ENCODE measurements around the gene PTPRD. TPM values are rescaled to one million over a fixed set of nuclear protein-coding genes. Genes with fewer than 3 reads are reported as not detected.

Gene PTPRD
- total RNA-seq, 2 experiments from 2014 or later, result not detected

DNA sequence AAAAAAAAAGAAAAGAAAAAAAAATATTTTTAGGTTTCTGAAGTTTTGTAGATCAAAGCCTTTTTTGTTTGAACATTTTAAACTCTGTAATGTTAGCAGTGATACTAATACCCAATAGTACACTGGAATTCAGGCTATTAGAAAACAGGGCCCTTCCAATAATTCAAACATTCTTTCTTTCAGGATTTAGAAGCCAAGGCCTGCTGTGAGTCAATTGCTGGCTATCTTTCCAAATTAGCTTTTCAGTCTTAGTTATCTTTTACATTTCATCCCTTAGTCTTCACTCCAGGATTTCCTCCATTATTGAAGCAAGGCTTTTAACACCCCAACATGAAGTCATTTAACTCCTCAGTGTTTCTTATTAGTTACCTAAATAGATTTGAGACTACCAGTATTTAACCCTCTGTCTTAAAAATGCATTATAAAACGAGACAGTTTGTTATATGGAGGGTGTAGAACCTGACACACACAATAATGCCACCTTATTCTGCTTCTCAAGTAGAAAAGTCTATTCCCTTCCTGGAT, 1861.3 kb downstream of the PTPRD start:
- H3K4me1 Mint-ChIP-seq (ENCODE audit: low read depth), result no peaks in the 10 kb centered on the region
- H3K9me3 Mint-ChIP-seq, result no peaks in the 10 kb centered on the region
- CTCF ChIA-PET, result no interaction called here
- DNase-seq, result no peak
- H3K4me3 Mint-ChIP-seq, result no peak overlapping the region
- H3K36me3 Mint-ChIP-seq (ENCODE audit: low read depth), result no peaks in the 10 kb centered on the region
- H3K27me3 Mint-ChIP-seq (ENCODE audit: low read depth), result peaks cover 2% of the 10 kb centered on the region
- no peak overlapping the region for H3K27ac Mint-ChIP-seq
- intact Hi-C loops (cut with micrococcal nuclease), result no loop called here

DNA sequence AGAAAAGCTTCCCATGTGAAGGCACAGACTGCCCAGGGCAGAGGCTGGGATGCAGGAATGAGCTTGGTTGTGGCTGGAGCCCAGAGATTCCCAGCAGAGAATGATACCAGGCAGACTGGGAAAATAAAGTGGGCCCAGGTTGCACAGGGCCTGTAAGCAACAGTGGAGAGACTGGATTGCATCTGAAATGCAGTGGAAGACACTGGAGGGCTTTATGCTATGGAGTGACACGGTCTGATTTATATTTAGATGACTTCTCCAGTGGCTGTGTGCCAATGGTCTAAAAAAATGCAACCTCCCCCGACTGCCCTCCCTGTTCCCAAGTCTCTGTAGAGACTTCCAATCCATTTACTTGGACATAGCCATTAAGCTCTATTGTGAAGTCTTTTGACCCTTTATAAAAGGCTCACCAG, 1862.2 kb downstream of the PTPRD start:
- peaks cover 2% of the 10 kb centered on the region for H3K27me3 Mint-ChIP-seq (ENCODE audit: low read depth)
- intact Hi-C loops (cut with micrococcal nuclease), result no loop called here
- no peaks in the 10 kb centered on the region for H3K9me3 Mint-ChIP-seq
- no peak overlapping the region for H3K4me3 Mint-ChIP-seq
- CTCF ChIA-PET, result interaction anchor here (0.7 kb wide), 1 partner anchor 197 kb away, joined by 4 read pairs; no protein-coding TSS in a partner anchor
- H3K27ac Mint-ChIP-seq, result no peak overlapping the region
- H3K36me3 Mint-ChIP-seq (ENCODE audit: low read depth), result no peaks in the 10 kb centered on the region
- H3K4me1 Mint-ChIP-seq (ENCODE audit: low read depth), result no peaks in the 10 kb centered on the region
- DNase-seq, result no peak

DNA sequence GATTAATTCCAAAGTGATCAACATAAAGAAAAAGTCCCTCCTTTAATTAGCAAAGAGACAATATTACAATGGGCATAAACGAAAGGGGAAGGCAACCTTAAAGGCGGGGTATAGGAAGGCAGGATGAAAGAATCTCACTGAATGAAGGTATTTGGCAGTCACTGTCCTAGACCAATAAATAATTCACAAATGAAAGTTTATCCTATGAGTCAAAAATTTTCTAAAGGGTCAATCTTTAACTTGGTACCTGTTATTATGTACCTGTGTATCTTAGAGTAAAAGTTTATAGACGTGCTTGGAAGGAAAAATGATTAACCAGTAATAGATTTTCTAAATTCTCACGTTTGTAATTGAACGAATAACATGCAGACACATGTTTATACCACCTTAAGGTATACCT, 1867.5 kb downstream of the PTPRD start:
- Mint-ChIP-seq H3K4me3 (no peak overlapping the region), H3K4me1 (ENCODE audit: low read depth) (no peaks in the 10 kb centered on the region)
- CTCF ChIA-PET, result no interaction called here

DNA sequence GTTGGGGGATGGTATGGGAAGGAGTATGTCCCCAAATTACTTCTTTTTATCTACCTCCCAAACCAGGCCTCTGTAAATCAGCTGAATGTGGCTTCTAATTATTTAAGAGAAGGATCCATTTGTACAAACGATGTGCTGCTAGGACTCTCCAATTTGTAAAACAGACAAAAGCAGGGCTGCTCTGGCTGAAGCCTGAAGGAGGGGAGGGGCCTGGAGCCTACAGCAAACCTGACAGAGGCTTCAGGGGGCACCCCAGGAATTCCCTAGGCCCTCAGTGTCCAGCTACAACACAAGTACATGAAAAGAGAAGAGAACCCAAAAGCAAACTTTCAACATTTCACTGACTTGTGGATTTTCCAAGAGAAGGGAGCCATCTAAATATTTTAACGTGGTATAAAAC, 1873.9 kb downstream of the PTPRD start:
- Mint-ChIP-seq H3K27me3 (ENCODE audit: low read depth) (peaks cover 6% of the 10 kb centered on the region), H3K36me3 (ENCODE audit: low read depth) (no peaks in the 10 kb centered on the region), H3K4me3 (no peak overlapping the region), H3K4me1 (ENCODE audit: low read depth) (no peaks in the 10 kb centered on the region), H3K27ac (no peak overlapping the region), H3K9me3 (no peaks in the 10 kb centered on the region)
- intact Hi-C loops (cut with micrococcal nuclease), result no loop called here
- DNase-seq, result no peak
- CTCF ChIA-PET, result no interaction called here

More for the DNA sequence above, 1867.5 kb downstream of the PTPRD start:
- DNase-seq, result no peak
- peaks cover 2% of the 10 kb centered on the region for H3K27me3 Mint-ChIP-seq (ENCODE audit: low read depth)
- H3K36me3 Mint-ChIP-seq (ENCODE audit: low read depth), result no peaks in the 10 kb centered on the region
- H3K9me3 Mint-ChIP-seq, result no peaks in the 10 kb centered on the region
- H3K27ac Mint-ChIP-seq, result no peak overlapping the region
- intact Hi-C loops (cut with micrococcal nuclease), result no loop called here

DNA sequence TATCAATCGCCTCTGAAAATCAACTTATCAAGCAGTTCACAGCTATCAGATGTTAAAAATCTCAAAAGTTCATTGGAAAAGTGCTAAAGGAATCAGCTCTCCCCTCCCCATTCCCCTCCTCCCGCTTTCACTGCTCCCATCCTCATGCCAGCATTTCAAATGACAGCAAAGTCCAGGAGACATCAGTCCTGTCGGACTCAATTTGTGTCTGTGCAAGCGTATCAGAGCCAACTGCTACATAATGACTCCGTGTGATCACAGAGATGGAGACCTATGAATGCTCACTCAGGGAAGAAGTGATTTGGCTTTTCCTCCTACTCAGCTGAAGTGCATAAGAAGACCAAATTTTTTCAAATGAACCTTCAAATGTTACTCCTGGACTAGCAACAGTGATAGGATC, 1876.0 kb downstream of the PTPRD start:
- CTCF ChIA-PET, result interaction anchor here (0.6 to 0.7 kb wide), 2 partner anchors 23 to 124 kb away, joined by 3 read pairs; no protein-coding TSS in a partner anchor
- no peaks in the 10 kb centered on the region for H3K9me3 Mint-ChIP-seq
- intact Hi-C loops (cut with micrococcal nuclease), result no loop called here
- H3K4me1 Mint-ChIP-seq (ENCODE audit: low read depth), result no peaks in the 10 kb centered on the region
- H3K36me3 Mint-ChIP-seq (ENCODE audit: low read depth), result no peaks in the 10 kb centered on the region
- H3K27me3 Mint-ChIP-seq (ENCODE audit: low read depth), result peaks cover 9% of the 10 kb centered on the region
- no peak for DNase-seq
- H3K4me3 Mint-ChIP-seq, result no peak overlapping the region
- no peak overlapping the region for H3K27ac Mint-ChIP-seq

DNA sequence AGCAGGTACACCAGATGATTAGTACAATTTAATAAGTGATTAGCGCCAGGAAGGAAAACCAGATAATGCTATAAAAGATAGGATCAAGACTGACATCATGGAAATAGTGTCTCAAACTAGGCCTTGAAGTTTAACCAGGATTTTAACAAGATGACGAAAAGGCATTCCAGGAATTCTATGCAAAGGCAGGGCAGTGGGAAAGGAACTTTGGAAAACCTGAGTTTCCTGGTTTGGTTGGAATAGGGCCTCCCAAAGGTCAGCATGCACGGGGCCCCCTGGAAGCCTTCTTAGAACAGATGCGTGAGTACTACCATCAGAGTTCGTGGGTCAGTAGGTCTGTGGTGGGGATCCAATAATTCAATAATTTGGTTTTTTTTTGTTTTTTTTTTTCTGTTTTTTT, 1878.0 kb downstream of the PTPRD start:
- CTCF ChIA-PET, result no interaction called here
- Mint-ChIP-seq H3K4me1 (ENCODE audit: low read depth) (no peaks in the 10 kb centered on the region), H3K4me3 (no peak overlapping the region), H3K27me3 (ENCODE audit: low read depth) (peaks cover 9% of the 10 kb centered on the region), H3K9me3 (no peaks in the 10 kb centered on the region), H3K27ac (no peak overlapping the region), H3K36me3 (ENCODE audit: low read depth) (no peaks in the 10 kb centered on the region)
- intact Hi-C loops (cut with micrococcal nuclease), result no loop called here
- no peak for DNase-seq

DNA sequence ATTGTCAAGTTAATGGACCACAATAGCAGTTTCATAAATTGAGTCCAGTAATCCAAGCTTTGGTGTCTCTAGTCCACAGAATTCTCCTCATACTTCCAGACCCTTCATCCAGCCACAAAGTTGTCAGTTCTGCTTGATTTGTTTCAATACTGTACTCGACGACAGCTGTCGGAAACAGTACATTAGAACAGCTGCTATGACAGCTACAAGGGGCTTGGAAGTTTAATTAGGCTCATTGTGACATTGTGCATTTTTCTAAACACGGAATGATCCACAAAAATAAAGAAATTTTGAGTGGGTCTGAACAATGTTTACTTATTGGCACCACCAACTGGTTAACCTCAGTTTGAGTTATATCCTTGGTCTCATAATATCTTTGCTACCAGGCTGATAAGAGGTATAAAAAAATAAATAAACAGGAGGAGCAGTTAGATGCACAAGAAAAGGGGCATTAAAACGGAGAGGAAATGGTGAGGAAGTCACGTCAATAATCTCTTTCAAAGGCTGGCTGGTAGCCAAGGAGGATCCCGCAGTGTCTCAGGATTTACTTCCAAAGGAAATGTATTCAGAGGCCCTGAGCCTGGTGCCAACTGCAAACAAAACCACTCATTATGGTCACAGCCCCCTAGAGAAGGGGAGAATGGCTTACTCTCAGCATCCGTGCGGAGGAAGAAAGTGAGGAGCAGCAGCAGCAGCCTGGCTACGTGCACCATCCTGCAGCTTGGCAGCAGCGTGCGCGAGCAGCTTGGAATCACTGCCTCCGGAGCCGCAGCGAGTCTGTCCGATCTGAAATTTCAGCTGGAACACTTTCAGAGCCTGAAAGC, 1879.5 kb downstream of the PTPRD start:
- Mint-ChIP-seq H3K27ac (no peak overlapping the region), H3K9me3 (no peaks in the 10 kb centered on the region), H3K4me3 (no peak overlapping the region), H3K4me1 (ENCODE audit: low read depth) (no peaks in the 10 kb centered on the region), H3K27me3 (ENCODE audit: low read depth) (peaks cover 13% of the 10 kb centered on the region), H3K36me3 (ENCODE audit: low read depth) (no peaks in the 10 kb centered on the region)
- CTCF ChIA-PET, result no interaction called here
- DNase-seq, result no peak
- intact Hi-C loops (cut with micrococcal nuclease), result no loop called here

DNA sequence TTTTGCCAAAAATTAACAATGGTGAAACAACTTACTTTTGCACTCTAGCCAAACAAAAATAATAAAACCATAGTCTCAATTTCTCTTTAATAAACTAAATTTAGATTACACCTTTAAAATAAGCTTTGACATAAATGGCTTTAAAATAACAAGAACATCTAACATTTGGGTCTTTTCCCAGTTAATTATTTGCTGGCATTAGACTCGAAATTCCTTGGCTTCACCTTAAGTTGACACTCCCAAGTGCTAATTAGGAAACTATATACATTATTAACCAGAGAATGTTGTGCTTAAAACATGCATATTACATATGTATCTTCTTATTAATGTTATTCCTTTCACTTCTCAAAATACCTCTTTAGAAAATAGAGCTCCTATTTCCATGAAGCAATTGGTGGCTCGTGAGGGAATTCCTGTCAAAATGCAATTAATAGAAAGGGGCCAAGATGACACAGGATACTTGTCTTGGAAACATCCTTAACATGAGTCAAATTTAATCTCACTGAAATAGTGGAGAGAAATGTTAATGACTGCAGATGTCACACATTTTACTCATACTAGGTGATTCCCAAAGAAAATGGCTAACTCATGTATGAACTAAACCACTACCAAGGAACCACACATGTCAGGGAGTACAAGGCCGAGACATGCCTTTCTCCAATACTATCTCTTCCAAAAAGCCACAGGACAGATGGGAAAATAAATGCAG, 1880.3 kb downstream of the PTPRD start:
- Mint-ChIP-seq H3K4me1 (ENCODE audit: low read depth) (no peaks in the 10 kb centered on the region), H3K27ac (no peak overlapping the region), H3K27me3 (ENCODE audit: low read depth) (peaks cover 13% of the 10 kb centered on the region), H3K9me3 (no peaks in the 10 kb centered on the region), H3K4me3 (no peak overlapping the region), H3K36me3 (ENCODE audit: low read depth) (no peaks in the 10 kb centered on the region)
- intact Hi-C loops (cut with micrococcal nuclease), result no loop called here
- CTCF ChIA-PET, result no interaction called here
- DNase-seq, result no peak

DNA sequence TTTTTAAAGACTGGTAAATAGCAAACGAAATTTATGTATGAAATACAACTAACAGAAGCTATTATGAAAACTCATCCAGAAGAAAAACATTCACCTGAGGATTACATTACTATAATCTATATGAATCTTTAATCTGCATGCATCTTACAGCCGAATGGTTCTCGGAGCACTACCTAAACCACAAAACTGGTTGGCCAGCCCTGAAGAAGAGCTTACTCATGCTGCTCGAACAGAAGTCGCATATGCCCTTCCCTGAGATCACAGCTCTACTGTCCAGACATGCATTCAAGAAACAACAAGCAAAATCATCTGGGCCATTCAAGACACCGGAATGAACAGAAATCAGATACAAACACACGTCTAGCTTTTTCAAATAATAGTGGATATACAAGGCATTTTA, 1882.2 kb downstream of the PTPRD start:
- intact Hi-C loops (cut with micrococcal nuclease), result no loop called here
- H3K4me1 Mint-ChIP-seq (ENCODE audit: low read depth), result no peaks in the 10 kb centered on the region
- CTCF ChIA-PET, result no interaction called here
- no peak overlapping the region for H3K27ac Mint-ChIP-seq
- H3K36me3 Mint-ChIP-seq (ENCODE audit: low read depth), result no peaks in the 10 kb centered on the region
- H3K4me3 Mint-ChIP-seq, result no peak overlapping the region
- H3K27me3 Mint-ChIP-seq (ENCODE audit: low read depth), result peaks cover 15% of the 10 kb centered on the region
- no peaks in the 10 kb centered on the region for H3K9me3 Mint-ChIP-seq
- no peak for DNase-seq

DNA sequence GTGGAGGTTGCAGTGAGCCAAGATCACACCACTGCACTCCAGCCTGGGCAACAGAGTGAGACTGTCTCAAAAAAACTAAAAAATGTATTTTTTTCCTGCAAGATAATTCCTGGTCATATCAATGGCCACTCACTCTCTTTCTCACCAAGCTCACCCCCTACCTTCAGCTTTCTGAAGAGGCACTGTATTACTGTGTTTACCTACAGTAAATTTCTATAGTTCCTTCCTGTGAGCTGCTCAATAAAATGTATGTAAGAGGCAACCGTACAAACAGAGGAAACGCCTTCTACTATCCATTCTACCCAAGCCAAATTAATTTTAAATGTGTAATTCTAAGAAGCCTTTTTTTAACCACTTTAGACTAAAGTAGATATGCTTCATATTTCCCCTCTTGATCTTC, 1883.9 kb downstream of the PTPRD start:
- no peak for DNase-seq
- Mint-ChIP-seq H3K27ac (no peak overlapping the region), H3K27me3 (ENCODE audit: low read depth) (peaks cover 12% of the 10 kb centered on the region), H3K4me1 (ENCODE audit: low read depth) (no peaks in the 10 kb centered on the region), H3K36me3 (ENCODE audit: low read depth) (no peaks in the 10 kb centered on the region), H3K9me3 (no peaks in the 10 kb centered on the region), H3K4me3 (no peak overlapping the region)
- intact Hi-C loops (cut with micrococcal nuclease), result no loop called here
- CTCF ChIA-PET, result no interaction called here

DNA sequence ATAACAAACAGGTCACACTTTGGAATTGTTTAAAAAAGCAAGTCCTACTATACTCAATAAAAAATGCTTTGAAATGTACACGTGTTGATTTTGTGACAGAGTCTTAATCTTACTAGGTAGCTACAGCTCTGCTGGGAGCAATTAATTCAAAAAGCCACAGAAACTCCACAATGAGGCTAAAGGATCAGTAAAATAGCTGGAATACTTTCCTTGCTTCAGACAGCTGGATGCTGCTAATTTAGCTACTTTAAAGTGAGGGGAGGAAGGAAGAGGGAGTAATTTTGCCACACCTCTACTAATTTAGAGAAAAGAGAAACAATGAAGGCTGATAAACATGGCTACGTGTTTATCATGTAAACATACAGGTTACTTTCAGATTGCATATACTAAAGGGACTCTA, 1885.6 kb downstream of the PTPRD start:
- intact Hi-C loops (cut with micrococcal nuclease), result no loop called here
- Mint-ChIP-seq H3K9me3 (no peaks in the 10 kb centered on the region), H3K4me1 (ENCODE audit: low read depth) (no peaks in the 10 kb centered on the region), H3K27ac (no peak overlapping the region), H3K27me3 (ENCODE audit: low read depth) (peaks cover 7% of the 10 kb centered on the region), H3K4me3 (no peak overlapping the region), H3K36me3 (ENCODE audit: low read depth) (no peaks in the 10 kb centered on the region)
- CTCF ChIA-PET, result no interaction called here
- no peak for DNase-seq

DNA sequence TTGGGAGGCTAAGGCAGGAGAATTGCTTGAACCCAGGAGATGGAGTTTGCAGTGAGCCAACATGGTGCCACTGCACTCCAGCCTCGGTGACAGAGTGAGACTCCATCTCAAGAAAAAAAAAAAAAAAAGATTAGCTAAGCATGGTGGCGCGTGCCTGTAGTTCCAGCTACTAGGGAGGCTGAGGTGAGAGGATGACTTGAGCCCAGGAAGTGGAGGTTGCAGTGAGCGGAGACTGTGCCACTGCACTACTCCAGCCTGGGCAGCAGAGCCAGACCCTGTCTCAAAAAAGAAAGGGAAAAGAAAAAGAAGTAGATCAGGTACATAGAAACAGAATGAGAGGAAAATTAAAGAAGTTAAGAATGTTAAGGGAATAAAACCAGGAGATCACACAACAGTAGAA, 1886.1 kb downstream of the PTPRD start:
- no peaks in the 10 kb centered on the region for H3K4me1 Mint-ChIP-seq (ENCODE audit: low read depth)
- DNase-seq, result no peak
- intact Hi-C loops (cut with micrococcal nuclease), result no loop called here
- no peaks in the 10 kb centered on the region for H3K9me3 Mint-ChIP-seq
- CTCF ChIA-PET, result no interaction called here
- no peaks in the 10 kb centered on the region for H3K36me3 Mint-ChIP-seq (ENCODE audit: low read depth)
- H3K27me3 Mint-ChIP-seq (ENCODE audit: low read depth), result peaks cover 7% of the 10 kb centered on the region
- no peak overlapping the region for H3K27ac Mint-ChIP-seq
- no peak overlapping the region for H3K4me3 Mint-ChIP-seq

DNA sequence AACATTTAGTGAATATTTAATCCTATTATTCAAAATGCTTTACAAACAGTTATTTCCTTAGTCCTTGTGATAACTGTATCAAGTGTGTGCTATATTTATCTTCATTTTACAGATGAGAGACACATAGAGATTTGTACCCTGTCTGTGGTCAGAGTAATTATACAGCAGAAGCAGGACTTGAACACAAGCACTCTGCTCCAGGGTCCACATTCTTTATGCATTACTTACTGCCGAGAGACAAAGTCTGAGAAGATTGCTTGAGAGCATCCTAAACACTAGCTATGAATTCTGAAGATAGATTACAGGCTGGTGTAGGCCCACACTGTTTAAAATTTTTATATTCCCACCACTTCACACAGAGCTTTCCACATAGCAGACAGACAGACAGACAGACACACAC, 1887.2 kb downstream of the PTPRD start:
- intact Hi-C loops (cut with micrococcal nuclease), result no loop called here
- Mint-ChIP-seq H3K27ac (no peak overlapping the region), H3K27me3 (ENCODE audit: low read depth) (peaks cover 7% of the 10 kb centered on the region), H3K4me1 (ENCODE audit: low read depth) (no peaks in the 10 kb centered on the region), H3K36me3 (ENCODE audit: low read depth) (no peaks in the 10 kb centered on the region), H3K4me3 (no peak overlapping the region), H3K9me3 (no peaks in the 10 kb centered on the region)
- DNase-seq, result no peak
- CTCF ChIA-PET, result no interaction called here

All from activated naive CD4-positive, alpha-beta T cell treated with anti-CD3 and anti-CD28 coated beads for 36 hours (primary cell).